Prostate gland (tissue), 2 donors: ENCODE data around the gene INPP5F. TPM values are rescaled to one million over a fixed set of nuclear protein-coding genes. Genes with fewer than 3 reads are reported as not detected.
"Not testable (repeated sequence)": the region's sequence is repeated elsewhere in the genome, so short reads cannot be mapped to it uniquely, and the experiment has no call there.

ENCODE experiments used
- DNase-seq: peaks from one replicate; pipeline ENCODE4 v3.0.0-alpha.2; 2019; ENCODE audit warnings: low spot score
- H3K27ac ChIP-seq, 2 donors: fragments of 200-600 bp; sonication (generic); 2 replicates each; pipeline ENCODE4 v1.5.1; 2017 to 2019
- H3K27me3 ChIP-seq: fragments of 200-600 bp; sonication (generic); replicated peaks from 2 replicates; pipeline ENCODE4 v1.5.1; 2019; ENCODE audit not compliant: insufficient read depth
- H3K36me3 ChIP-seq, 2 donors: fragments of 200-600 bp; sonication (generic); 1 replicate in 1 of 2; 2 replicates in 1 of 2; pipeline versions ENCODE4 v1.5.1 to v1.8.1; 2017 to 2019
- H3K4me1 ChIP-seq: fragments of 200-600 bp; sonication (generic); replicated peaks from 2 replicates; pipeline ENCODE4 v1.5.1; 2019
- H3K4me3 ChIP-seq, 2 donors: fragments of 200-600 bp; sonication (generic); 2 replicates each; pipeline ENCODE4 v1.5.1; 2017 to 2019
- H3K9me3 ChIP-seq: fragments of 200-600 bp; sonication (generic); 2 replicates; pipeline ENCODE4 v1.5.1; 2017
- POLR2A ChIP-seq: fragments of 450-650 bp; IDR thresholded peaks from one replicate; pipeline ENCODE4 v1.6.1; 2016; ENCODE audit warnings: antibody characterized with exemption, mild to moderate bottlenecking
- POLR2AphosphoS5 ChIP-seq: sonication (generic); formaldehyde crosslinking; IDR thresholded peaks from one replicate; pipeline ENCODE4 v1.6.1; 2017; ENCODE audit warnings: antibody characterized with exemption
- WGBS: methylation state at CpG from one replicate; pipeline ENCODE4 v1.1.5; 2018; 5-methylcytosine and 5-hydroxymethylcytosine counted together
- intact Hi-C: fragments of 100-400 bp; cut with DNase I; formaldehyde crosslinking; loops from one replicate; pipeline ENCODE4 v1.14.2; 2022
- total RNA-seq, 2 donors: library from RNA; depleted of rRNA; stranded (reverse); fragments of >200 nt; gene quantifications; one replicate each; pipeline ENCODE4 v1.1.0, GENCODE V29; 2016
- TF ChIP-seq, protein P1 (sequence below), 4 experiments: fragments of 200-600 bp in 2 of 4; fragments of 450-650 bp in 2 of 4; sonication (generic) in 2 of 4; IDR thresholded peaks; 1 replicate in 3 of 4; 2 replicates in 1 of 4; pipeline ENCODE4 v1.5.1; 2016 to 2019; ENCODE audit warnings: antibody characterized with exemption in 4 of 4, mild to moderate bottlenecking in 2 of 4, moderate library complexity in 2 of 4

Gene INPP5F
- total RNA-seq, 2 donors from 2014 or later = 8.6 to 15.9 TPM

DNA sequence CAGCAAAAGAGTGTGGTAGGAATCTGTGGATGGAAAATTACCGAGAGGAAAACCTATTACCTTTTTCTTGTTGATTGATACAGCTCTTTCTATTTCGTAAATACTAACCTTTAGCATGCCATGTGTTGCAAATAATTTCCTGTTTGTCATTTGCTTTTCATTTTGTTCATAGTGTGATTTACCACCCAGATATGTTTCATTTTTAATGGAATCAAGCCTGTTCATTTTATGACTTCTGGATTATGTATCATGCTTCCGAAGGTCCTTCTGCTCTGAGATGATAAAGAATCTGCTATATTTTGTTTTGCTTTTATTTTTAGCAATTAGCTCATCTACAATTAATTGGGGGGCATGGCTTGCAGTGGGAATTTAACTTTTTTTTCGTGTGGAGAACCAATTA is 46.5 kb downstream of the INPP5F start:
- H3K27ac ChIP-seq = no peak overlapping the region
- intact Hi-C loops = no loop called here

DNA sequence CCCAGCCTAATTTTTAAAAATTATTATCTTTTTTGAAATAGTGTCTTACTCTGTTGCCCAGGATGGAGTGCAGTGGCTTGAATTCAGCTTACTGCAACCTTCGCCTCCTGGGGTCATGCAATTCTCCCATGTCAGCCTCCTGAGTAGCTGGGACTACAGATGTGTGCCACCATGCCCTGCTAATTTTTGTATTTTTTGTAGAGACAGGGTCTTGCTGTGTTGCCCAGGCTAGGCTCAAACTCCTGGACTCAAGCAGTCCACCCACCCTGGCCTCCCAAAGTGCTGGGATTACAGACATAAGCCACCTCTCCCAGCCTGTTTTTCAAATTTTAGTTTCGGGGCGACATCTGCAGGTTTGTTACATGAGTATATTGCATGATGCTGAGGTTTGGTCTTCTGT is 47.2 kb downstream of the INPP5F start:
- H3K4me3 ChIP-seq, H3K36me3 ChIP-seq, H3K4me1 ChIP-seq, DNase-seq, H3K27me3 ChIP-seq, intact Hi-C loops, H3K27ac ChIP-seq, H3K9me3 ChIP-seq: not testable (repeated sequence)
- WGBS = 98% methylated on average over 3 of the region's 3 CpGs

More for the DNA sequence above, 46.5 kb downstream of the INPP5F start:
- Histone ChIP-seq H3K27me3 (no peaks in the 10 kb centered on the region), H3K4me3 (no peak overlapping the region), H3K4me1 (no peaks in the 10 kb centered on the region), H3K36me3 (no peaks in the 10 kb centered on the region), H3K9me3 (no peaks in the 10 kb centered on the region)
- DNase-seq = no peak
- TF ChIP-seq POLR2AphosphoS5 (no peak), POLR2A (no peak)
- TF ChIP-seq, protein P1, sequence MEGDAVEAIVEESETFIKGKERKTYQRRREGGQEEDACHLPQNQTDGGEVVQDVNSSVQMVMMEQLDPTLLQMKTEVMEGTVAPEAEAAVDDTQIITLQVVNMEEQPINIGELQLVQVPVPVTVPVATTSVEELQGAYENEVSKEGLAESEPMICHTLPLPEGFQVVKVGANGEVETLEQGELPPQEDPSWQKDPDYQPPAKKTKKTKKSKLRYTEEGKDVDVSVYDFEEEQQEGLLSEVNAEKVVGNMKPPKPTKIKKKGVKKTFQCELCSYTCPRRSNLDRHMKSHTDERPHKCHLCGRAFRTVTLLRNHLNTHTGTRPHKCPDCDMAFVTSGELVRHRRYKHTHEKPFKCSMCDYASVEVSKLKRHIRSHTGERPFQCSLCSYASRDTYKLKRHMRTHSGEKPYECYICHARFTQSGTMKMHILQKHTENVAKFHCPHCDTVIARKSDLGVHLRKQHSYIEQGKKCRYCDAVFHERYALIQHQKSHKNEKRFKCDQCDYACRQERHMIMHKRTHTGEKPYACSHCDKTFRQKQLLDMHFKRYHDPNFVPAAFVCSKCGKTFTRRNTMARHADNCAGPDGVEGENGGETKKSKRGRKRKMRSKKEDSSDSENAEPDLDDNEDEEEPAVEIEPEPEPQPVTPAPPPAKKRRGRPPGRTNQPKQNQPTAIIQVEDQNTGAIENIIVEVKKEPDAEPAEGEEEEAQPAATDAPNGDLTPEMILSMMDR (IDR thresholded peaks at IDR 0.05) = no peak
- 88% methylated on average over 4 of the region's 4 CpGs for WGBS

DNA sequence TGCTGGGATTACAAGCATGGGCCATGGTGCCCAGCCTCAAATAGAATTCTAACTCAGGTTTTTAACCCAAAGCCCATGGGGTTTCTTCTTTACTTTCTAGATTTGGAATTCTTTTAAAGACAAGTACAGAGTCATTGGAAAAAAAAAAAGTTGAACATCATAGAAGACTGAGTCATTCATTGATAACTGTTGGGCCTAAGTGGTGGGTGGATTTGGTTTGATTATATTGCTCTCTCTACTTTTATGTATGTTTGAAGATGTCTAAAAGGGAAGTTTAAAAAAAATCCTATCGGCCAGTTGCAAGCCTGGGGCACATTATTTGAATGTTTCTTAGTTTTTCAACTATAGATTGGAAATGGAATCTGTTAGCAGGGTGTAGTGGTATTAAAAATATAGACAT is 49.7 kb downstream of the INPP5F start:
- 90% methylated on average over 1 of the region's 1 CpG for WGBS
- intact Hi-C loops = no loop called here
- no peak for DNase-seq
- TF ChIP-seq, protein P1 (IDR thresholded peaks at IDR 0.05) = no peak
- TF ChIP-seq POLR2AphosphoS5 (no peak), POLR2A (no peak)
- Histone ChIP-seq H3K27ac (no peak overlapping the region), H3K4me3 (no peak overlapping the region), H3K27me3 (no peaks in the 10 kb centered on the region), H3K9me3 (no peaks in the 10 kb centered on the region), H3K4me1 (no peaks in the 10 kb centered on the region), H3K36me3 (no peaks in the 10 kb centered on the region)

DNA sequence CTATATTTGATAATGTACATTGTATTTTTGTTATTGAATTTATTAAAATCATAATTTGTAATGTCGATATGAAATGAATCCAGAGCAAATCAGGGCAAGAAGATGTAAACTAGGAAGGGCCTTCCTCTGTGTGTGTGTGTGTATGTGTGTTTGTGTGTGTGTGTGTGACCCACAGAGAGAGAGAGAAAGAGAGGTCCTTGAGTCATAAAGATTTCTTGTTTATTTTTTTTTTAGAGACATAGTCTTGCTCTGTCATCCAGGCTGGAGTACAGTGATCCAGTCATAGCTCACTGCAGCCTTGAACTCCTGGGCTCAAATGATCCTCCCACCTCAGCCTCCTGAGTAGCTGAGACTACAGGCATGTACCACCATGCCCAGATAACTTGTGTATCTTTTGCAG is 50.7 kb downstream of the INPP5F start:
- WGBS = 98% methylated on average over 1 of the region's 1 CpG
- Histone ChIP-seq H3K4me1 (no peaks in the 10 kb centered on the region), H3K27ac (no peak overlapping the region), H3K36me3 (no peaks in the 10 kb centered on the region), H3K27me3 (no peaks in the 10 kb centered on the region), H3K9me3 (no peaks in the 10 kb centered on the region), H3K4me3 (no peak overlapping the region)
- DNase-seq = no peak
- intact Hi-C loops = no loop called here
- TF ChIP-seq, protein P1 (IDR thresholded peaks at IDR 0.05) = no peak
- TF ChIP-seq POLR2AphosphoS5 (no peak), POLR2A (no peak)

DNA sequence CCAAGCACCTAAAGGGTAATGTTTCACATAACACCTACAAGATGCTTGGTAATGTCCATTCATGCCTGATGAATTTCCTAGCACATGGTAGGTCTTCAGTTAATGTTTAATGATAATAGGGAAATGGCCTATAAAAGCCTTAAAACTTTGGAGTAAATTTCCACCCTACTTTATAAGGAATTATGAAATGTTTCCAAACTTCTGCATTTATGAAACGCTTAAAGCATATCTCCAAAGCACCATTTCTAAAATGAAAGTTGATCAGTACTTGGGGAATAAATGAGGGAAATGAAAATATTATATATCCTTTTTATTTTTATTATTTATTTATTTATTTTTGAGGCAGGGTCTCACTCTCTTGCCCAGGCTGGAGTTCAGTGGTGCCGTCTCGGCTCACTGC is 51.8 kb downstream of the INPP5F start:
- H3K4me3 ChIP-seq = no peak overlapping the region
- intact Hi-C loops = no loop called here
- 96% methylated on average over 3 of the region's 3 CpGs for WGBS
- no peaks in the 10 kb centered on the region for H3K27me3 ChIP-seq
- H3K36me3 ChIP-seq = no peaks in the 10 kb centered on the region
- DNase-seq = no peak
- no peak overlapping the region for H3K27ac ChIP-seq
- TF ChIP-seq POLR2AphosphoS5 (no peak), POLR2A (no peak)
- TF ChIP-seq, protein P1 (IDR thresholded peaks at IDR 0.05) = no peak
- no peaks in the 10 kb centered on the region for H3K4me1 ChIP-seq
- H3K9me3 ChIP-seq = no peaks in the 10 kb centered on the region
